HepG2 (cell line): ENCODE measurements around the gene DYSF. TPM values are rescaled to one million over a fixed set of nuclear protein-coding genes. Genes with fewer than 3 reads are reported as not detected.

Experiments
- HIVEP1 ChIP-seq: sonication (generic); formaldehyde crosslinking; IDR thresholded peaks from 2 replicates; pipeline ENCODE4 v1.4.0; 2020; ENCODE audit warnings: mild to moderate bottlenecking, missing genetic modification reagents
- KLF9 ChIP-seq: IDR thresholded peaks from 2 replicates; pipeline ENCODE4 v1.6.1; 2016; ENCODE audit warnings: low read depth
- NFYB ChIP-seq: sonication (generic); formaldehyde crosslinking; IDR thresholded peaks from 2 replicates; pipeline ENCODE4 v1.4.0; 2020; ENCODE audit warnings: missing genetic modification reagents
- POGZ ChIP-seq: sonication (generic); formaldehyde crosslinking; IDR thresholded peaks from 2 replicates; pipeline ENCODE4 v1.4.0; 2020; ENCODE audit warnings: mild to moderate bottlenecking, missing genetic modification reagents
- ZMYM4 ChIP-seq: sonication (generic); formaldehyde crosslinking; IDR thresholded peaks from 2 replicates; pipeline ENCODE4 v1.8.1; 2023; ENCODE audit warnings: mild to moderate bottlenecking, missing genetic modification reagents
- ZNF143 ChIP-seq: sonication (generic); formaldehyde crosslinking; IDR thresholded peaks from 2 replicates; pipeline ENCODE4 v1.4.0; 2020; ENCODE audit warnings: missing genetic modification reagents
- ZNF207 ChIP-seq: fragments of 450-650 bp; IDR thresholded peaks from 2 replicates; pipeline ENCODE4 v1.6.1; 2016; ENCODE audit warnings: antibody characterized with exemption, borderline replicate concordance
- ZNF224 ChIP-seq: sonication (generic); formaldehyde crosslinking; IDR thresholded peaks from 2 replicates; pipeline ENCODE4 v1.5.0; 2020; ENCODE audit warnings: mild to moderate bottlenecking, missing genetic modification reagents
- ZNF501 ChIP-seq: sonication (generic); formaldehyde crosslinking; IDR thresholded peaks from 2 replicates; pipeline ENCODE4 v1.5.1; 2020; ENCODE audit warnings: mild to moderate bottlenecking, moderate library complexity, missing genetic modification reagents
- ZNF781 ChIP-seq: sonication (generic); formaldehyde crosslinking; IDR thresholded peaks from 2 replicates; pipeline ENCODE4 v1.5.1; 2020; ENCODE audit warnings: borderline replicate concordance, mild to moderate bottlenecking, missing genetic modification reagents; ENCODE audit errors: not compliant biosample characterization
- polyA plus RNA-seq, 8 experiments: library from polyadenylated mRNA; depleted of rRNA in 3 of 8; stranded (reverse) in 7 of 8; unstranded in 1 of 8; fragments of >200 nt; fragmentation: Illumina TruSeq in 4 of 8; extraction: Trizol in 4 of 8; gene quantifications; 2 replicates each; pipeline versions ENCODE4 v1.2.1 to v1.2.3, GENCODE V29; 2011 to 2016; ENCODE audit warnings: low read depth in 4 of 8, missing spikeins in 1 of 8, mixed read lengths in 1 of 8; ENCODE audit not compliant: insufficient read depth in 1 of 8
- total RNA-seq, 5 experiments: library from RNA; depleted of rRNA; stranded (reverse); fragments of >200 nt; fragmentation: Illumina TruSeq; extraction: Trizol; gene quantifications; 2 replicates each; pipeline ENCODE4 v1.2.3, GENCODE V29; 2016; ENCODE audit warnings: low read depth in 1 of 5
- TF ChIP-seq, protein P1 (sequence below): sonication (generic); formaldehyde crosslinking; IDR thresholded peaks from 2 replicates; pipeline ENCODE4 v1.5.1; 2020; ENCODE audit warnings: mild to moderate bottlenecking, moderate library complexity, missing genetic modification reagents
- TF ChIP-seq, protein P2 (sequence below): sonication (generic); formaldehyde crosslinking; IDR thresholded peaks from 2 replicates; pipeline ENCODE4 v1.4.0; 2020; ENCODE audit warnings: missing genetic modification reagents, borderline replicate concordance
- TF ChIP-seq, protein P3 (sequence below): sonication (generic); formaldehyde crosslinking; IDR thresholded peaks from 2 replicates; pipeline ENCODE4 v1.4.0; 2020; ENCODE audit warnings: mild to moderate bottlenecking, missing genetic modification reagents
- TF ChIP-seq, protein P4 (sequence below): sonication (generic); formaldehyde crosslinking; IDR thresholded peaks from 2 replicates; pipeline ENCODE4 v1.4.0; 2020; ENCODE audit warnings: missing genetic modification reagents
- TF ChIP-seq, protein P5 (sequence below): sonication (generic); formaldehyde crosslinking; IDR thresholded peaks from 2 replicates; pipeline ENCODE4 v1.5.0; 2020; ENCODE audit warnings: mild to moderate bottlenecking, missing genetic modification reagents, borderline replicate concordance

Gene DYSF
- total and polyA plus RNA-seq, 2 of the 13 experiments (the other 11 are each of a cell fraction or from before 2014, with no cell fraction given): 0.15 to 2.4 TPM

DNA sequence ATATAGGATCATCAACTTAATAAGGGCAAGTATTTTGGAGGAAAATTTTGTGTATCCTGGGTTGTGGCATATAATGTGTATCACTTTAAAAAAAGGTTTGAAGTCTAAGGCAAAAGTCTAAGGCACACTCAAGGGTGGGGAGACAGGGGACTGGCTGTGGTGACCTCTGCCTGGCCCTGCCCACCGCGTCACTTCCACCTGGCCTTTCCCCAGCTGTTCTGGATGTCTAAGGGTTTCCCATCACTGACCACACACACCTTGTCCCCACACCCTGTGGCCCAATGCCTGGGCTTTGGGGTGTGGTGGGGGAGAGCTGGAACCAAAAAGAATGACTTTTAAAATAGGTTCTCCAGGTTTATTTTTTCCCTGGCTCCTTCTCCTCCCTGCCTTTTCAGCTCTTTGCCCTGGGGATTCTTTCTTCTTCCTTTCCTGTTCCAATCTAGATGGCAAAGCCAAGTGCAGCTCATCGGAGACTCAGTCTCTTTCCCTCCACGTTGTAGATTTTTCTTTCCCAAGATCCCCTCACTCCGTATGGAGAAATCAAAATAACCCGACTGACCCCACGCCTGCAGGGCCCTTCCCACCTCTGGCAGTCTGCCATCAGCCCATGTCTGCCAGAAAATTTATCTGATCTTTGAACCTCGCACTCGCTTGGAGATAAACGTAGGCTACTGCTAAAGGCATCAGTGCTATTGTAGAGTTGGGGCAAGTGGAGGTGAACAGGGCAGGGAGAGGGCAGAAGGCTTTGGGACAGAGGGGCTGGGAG is 257.2 kb downstream of the DYSF start (continued):
- TF ChIP-seq ZMYM4 (peak; percentile 65), KLF9 (CRISPR knock-in tag) (no peak), NFYB (no peak), ZNF781 (no peak), ZNF224 (CRISPR knock-in tag) (no peak), ZNF143 (CRISPR knock-in tag) (peak; percentile 45; the same call in 1 of the 2 replicates), POGZ (CRISPR knock-in tag) (0 out of 2 replicates have a peak, but pooled peaks have one; percentile 20), HIVEP1 (CRISPR knock-in tag) (0 out of 2 replicates have a peak, but pooled peaks have one; percentile 41), ZNF207 (no peak), ZNF501 (CRISPR knock-in tag) (peak; percentile 53; the same call in 1 of the 2 replicates)
- TF ChIP-seq, protein P1, sequence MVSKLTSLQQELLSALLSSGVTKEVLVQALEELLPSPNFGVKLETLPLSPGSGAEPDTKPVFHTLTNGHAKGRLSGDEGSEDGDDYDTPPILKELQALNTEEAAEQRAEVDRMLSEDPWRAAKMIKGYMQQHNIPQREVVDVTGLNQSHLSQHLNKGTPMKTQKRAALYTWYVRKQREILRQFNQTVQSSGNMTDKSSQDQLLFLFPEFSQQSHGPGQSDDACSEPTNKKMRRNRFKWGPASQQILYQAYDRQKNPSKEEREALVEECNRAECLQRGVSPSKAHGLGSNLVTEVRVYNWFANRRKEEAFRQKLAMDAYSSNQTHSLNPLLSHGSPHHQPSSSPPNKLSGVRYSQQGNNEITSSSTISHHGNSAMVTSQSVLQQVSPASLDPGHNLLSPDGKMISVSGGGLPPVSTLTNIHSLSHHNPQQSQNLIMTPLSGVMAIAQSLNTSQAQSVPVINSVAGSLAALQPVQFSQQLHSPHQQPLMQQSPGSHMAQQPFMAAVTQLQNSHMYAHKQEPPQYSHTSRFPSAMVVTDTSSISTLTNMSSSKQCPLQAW (CRISPR knock-in tag): 0 out of 2 replicates have a peak, but pooled peaks have one; percentile 35
- TF ChIP-seq, protein P2, sequence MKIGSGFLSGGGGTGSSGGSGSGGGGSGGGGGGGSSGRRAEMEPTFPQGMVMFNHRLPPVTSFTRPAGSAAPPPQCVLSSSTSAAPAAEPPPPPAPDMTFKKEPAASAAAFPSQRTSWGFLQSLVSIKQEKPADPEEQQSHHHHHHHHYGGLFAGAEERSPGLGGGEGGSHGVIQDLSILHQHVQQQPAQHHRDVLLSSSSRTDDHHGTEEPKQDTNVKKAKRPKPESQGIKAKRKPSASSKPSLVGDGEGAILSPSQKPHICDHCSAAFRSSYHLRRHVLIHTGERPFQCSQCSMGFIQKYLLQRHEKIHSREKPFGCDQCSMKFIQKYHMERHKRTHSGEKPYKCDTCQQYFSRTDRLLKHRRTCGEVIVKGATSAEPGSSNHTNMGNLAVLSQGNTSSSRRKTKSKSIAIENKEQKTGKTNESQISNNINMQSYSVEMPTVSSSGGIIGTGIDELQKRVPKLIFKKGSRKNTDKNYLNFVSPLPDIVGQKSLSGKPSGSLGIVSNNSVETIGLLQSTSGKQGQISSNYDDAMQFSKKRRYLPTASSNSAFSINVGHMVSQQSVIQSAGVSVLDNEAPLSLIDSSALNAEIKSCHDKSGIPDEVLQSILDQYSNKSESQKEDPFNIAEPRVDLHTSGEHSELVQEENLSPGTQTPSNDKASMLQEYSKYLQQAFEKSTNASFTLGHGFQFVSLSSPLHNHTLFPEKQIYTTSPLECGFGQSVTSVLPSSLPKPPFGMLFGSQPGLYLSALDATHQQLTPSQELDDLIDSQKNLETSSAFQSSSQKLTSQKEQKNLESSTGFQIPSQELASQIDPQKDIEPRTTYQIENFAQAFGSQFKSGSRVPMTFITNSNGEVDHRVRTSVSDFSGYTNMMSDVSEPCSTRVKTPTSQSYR (CRISPR knock-in tag): peak; percentile 12; the same call in 1 of the 2 replicates
- TF ChIP-seq, protein P3, sequence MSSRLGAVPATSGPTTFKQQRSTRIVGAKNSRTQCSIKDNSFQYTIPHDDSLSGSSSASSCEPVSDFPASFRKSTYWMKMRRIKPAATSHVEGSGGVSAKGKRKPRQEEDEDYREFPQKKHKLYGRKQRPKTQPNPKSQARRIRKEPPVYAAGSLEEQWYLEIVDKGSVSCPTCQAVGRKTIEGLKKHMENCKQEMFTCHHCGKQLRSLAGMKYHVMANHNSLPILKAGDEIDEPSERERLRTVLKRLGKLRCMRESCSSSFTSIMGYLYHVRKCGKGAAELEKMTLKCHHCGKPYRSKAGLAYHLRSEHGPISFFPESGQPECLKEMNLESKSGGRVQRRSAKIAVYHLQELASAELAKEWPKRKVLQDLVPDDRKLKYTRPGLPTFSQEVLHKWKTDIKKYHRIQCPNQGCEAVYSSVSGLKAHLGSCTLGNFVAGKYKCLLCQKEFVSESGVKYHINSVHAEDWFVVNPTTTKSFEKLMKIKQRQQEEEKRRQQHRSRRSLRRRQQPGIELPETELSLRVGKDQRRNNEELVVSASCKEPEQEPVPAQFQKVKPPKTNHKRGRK (CRISPR knock-in tag): no peak
- TF ChIP-seq, protein P4, sequence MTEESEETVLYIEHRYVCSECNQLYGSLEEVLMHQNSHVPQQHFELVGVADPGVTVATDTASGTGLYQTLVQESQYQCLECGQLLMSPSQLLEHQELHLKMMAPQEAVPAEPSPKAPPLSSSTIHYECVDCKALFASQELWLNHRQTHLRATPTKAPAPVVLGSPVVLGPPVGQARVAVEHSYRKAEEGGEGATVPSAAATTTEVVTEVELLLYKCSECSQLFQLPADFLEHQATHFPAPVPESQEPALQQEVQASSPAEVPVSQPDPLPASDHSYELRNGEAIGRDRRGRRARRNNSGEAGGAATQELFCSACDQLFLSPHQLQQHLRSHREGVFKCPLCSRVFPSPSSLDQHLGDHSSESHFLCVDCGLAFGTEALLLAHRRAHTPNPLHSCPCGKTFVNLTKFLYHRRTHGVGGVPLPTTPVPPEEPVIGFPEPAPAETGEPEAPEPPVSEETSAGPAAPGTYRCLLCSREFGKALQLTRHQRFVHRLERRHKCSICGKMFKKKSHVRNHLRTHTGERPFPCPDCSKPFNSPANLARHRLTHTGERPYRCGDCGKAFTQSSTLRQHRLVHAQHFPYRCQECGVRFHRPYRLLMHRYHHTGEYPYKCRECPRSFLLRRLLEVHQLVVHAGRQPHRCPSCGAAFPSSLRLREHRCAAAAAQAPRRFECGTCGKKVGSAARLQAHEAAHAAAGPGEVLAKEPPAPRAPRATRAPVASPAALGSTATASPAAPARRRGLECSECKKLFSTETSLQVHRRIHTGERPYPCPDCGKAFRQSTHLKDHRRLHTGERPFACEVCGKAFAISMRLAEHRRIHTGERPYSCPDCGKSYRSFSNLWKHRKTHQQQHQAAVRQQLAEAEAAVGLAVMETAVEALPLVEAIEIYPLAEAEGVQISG (CRISPR knock-in tag): no peak
- TF ChIP-seq, protein P5, sequence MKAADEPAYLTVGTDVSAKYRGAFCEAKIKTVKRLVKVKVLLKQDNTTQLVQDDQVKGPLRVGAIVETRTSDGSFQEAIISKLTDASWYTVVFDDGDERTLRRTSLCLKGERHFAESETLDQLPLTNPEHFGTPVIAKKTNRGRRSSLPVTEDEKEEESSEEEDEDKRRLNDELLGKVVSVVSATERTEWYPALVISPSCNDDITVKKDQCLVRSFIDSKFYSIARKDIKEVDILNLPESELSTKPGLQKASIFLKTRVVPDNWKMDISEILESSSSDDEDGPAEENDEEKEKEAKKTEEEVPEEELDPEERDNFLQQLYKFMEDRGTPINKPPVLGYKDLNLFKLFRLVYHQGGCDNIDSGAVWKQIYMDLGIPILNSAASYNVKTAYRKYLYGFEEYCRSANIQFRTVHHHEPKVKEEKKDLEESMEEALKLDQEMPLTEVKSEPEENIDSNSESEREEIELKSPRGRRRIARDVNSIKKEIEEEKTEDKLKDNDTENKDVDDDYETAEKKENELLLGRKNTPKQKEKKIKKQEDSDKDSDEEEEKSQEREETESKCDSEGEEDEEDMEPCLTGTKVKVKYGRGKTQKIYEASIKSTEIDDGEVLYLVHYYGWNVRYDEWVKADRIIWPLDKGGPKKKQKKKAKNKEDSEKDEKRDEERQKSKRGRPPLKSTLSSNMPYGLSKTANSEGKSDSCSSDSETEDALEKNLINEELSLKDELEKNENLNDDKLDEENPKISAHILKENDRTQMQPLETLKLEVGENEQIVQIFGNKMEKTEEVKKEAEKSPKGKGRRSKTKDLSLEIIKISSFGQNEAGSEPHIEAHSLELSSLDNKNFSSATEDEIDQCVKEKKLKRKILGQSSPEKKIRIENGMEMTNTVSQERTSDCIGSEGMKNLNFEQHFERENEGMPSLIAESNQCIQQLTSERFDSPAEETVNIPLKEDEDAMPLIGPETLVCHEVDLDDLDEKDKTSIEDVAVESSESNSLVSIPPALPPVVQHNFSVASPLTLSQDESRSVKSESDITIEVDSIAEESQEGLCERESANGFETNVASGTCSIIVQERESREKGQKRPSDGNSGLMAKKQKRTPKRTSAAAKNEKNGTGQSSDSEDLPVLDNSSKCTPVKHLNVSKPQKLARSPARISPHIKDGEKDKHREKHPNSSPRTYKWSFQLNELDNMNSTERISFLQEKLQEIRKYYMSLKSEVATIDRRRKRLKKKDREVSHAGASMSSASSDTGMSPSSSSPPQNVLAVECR: no peak
